Measurements from ENCODE around the gene ADIPOR2.

ADIPOR2 gene

GRCh38 chr12:1800401-1801302 lies 109.8 kb downstream of the ADIPOR2 start:
- no peak for DNase-seq

DNA sequence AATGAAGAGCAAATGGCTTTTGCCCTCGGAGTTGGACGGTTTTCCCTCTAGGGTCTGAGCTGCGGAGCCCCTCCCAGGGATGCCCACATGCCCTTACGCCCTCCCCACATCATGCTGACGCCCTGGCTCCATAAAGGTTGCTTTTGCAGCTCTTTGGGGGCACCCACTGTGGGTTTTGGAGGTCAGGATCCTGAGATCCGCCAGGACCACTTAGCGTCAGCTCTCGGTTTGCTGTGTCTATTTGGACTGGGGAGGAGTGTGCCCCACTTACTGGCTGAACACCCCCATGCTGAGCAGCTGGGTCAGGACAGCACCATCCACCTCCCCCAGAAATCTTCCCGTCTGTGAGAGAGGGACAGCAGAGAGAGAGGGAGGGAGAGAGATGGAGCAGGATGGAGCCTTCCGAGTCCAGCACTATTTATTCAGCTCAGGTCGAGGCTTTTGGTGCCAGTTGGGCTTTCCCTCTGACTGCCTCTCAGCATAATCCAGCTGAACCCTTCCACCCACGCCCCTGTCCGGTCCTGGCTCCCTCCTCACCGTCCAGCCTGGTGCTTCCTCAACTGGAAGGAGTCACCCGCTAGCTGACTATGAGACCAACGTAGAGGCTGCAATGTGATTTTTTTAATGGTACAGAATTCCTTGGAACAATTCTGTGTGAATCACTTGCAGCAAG lies 110.6 kb downstream of the ADIPOR2 start:
- DNase-seq: no peak

DNA sequence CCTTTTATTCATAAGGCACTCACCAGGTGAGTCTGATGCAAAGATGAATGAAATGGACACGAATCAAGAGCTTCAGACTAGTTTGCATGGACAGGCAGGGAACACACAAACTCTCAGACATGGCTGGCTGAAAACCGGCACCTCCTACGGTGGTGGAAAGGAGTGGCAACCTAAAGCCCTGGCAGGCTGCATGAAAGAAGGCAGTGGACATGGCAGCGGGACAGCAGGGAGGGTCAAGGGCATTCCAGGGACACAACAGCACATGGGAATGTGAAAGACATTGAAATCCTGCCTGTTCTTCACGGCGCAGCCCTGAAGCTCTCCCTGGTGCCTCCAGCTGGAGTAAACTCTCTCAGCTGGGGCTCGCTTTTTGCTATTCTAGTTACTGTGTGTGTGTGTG lies 112.9 kb downstream of the ADIPOR2 start:
- no peak for DNase-seq

DNA sequence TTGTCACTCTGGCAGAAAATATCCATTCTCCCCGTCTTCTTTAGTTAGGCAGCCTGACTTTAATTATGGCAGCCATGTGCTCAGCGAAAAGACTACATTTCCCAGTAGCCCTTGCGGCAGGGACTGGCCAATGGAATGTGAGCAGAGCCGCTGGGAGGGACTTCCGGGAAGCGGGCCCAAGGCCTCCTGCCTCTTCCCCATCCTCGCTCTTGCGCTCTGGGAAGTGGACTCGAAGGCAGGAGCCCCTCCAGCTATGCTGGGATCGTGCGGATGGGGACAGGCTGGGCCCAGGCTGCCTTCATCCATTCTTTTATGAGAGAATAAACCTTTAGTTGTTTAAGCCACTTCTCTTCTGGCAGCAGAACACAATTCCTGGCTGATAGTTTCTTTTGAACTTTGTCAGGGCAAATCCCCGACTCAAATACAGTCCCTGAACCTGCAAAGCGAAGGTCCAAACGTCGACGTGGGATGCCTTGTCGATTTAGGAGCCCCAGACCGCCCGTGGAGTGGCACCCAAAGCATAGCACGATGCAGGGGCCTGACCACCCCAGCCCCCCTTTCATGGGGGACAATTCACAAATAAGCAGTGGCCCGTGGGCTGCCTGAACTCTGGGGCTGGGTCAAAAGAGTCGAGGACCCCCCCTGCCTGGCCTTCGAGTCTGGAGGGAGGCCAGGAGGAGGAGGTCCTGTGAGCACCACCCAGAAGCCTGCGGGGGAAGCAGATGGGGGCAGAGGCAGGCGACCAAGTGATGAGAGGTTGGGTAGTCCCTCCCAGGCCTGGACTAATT lies 113.9 kb downstream of the ADIPOR2 start:
- DNase-seq: peak; percentile 81

- DNase-seq: no peak
These were observed 114.7 kb downstream of the ADIPOR2 start for GRCh38 chr12:1805441-1806081.

DNA sequence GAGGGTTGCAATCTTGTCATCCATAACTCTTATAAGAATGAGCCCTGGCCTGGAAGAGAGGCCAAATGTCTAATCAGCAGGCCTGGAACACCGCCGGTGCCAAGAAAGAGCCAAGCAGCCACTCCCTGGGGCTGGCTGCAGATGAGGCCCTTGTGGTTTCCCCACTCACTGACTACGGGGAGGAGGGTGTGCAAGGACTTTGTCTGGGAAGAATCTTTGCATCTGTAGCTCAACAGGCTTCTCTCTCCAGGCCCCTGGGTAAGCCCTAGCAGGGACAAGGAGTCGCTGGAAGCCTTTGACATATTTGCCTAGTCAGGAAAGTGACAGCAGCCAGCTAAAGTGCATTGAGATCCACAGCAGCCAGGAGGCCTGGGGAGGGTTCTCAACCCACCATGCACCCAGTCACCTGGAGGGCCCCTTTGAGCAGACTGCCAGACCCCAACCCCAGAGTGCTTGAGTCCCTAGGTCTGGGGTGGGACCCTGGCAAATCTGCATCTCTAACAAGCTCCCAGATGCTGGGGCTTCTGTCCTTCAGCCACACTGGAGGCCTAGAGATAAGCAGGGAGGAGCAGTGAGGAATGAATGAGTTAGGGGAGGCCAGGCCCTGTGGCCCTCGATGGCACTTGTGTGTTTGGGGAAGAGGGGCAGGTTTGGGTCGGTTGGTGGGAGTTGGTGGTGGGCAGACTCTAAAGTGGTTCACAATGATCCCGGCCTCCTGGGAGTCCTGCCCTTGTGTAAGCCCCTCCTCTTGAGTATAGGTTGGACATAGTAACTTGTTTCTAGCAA lies 115.6 kb downstream of the ADIPOR2 start:
- no peak for DNase-seq

- no peak for DNase-seq
These were observed 116.4 kb downstream of the ADIPOR2 start for GRCh38 chr12:1807087-1807860.

DNA sequence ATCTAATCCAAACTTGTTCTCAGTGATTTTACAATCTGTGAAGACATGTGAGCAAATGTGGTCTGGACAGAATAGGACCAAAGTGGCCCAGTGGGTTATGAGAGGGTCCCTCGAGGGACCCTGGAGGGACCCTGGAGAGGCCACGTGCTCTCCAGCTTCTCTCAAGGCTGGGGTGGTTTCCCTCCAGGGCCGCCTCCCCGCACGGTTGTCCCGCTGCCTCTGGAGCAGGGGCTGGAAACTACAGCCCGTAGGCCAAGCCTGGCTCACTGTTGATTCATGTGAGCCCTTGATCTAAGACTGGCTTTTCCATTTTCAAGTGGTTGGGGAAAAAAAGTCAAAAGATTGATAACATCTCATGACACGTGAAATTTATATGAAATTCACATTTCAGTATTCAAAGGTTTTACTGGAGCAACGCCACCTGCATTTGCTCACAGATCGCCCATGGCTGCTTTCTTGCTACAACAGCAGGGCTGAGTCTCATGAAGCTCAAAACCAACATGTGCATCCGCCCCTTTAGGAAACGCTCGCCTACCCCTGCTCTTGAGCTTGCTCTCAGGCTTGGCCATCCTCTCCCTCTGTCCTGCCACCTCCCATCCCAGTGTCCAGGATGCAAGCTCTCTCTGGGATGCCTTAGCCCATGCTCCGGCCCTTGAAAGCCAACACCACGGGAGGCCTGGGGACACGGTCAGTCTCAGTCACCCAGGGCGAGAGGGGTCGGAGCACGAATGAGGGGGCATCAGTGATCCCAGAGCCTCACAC lies 117.3 kb downstream of the ADIPOR2 start:
- DNase-seq: no peak

DNA sequence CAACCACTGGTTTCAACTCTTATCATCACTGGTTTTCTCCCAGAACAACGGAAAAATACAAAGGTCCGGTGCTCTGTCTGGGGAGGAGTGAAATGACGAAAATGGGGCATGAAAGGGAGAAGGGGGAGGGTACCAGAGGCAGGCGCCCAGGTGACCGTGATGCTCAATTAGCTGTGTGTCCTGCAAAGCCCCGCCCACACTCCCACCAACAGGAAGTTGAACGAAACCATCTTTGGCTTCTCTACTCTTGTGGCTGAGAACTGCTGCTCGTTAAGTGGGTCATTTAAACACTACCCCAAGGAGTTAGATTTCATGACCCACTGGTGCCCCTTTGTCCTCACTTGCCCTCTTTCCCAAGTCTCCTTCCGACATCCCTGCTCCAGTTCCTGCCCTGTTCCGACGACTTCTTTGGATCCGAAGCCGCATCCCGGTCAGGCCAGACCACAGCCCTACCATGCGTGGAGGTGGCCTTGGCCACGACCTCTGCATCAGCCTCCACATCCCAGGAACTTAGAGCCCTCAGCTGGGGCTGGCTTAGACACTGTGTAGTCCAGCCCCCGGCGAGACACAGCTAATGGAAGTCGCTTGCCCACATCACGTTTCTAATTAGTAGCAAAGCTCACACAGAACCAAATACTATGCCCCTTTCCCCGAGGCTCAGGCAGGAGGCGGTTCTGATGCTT lies 118.1 kb downstream of the ADIPOR2 start:
- no peak for DNase-seq

DNA sequence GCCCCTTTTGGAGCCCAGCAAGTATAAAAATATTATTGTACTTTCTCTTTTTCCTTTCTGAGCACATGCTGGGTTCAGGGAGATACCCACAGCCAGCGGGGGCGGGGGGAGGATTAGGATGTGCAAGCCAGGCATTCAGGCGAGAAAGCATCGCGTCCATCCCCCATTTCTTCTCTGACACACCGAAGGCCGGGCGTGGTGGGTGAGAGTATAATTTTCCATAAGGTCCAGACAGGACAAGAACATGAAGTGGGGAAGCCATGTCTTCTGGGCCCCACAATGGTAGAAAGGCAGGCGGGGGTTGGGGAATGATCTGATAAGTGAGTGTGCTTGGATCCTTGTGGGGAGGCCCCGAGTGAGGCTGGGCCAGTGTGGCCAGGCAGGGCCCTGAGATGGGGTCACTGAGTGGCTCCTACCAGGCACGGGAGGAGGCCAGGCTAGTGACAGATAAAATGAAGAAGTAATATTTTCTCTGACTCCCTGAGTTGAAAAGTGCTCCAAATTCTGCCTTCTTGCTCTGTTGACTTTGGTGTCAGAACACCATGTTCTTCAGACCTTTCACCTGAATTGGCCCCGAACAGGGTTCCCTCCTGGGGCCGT lies 118.8 kb downstream of the ADIPOR2 start:
- no peak for DNase-seq

GRCh38 chr12:1810201-1810930 lies 119.5 kb downstream of the ADIPOR2 start:
- DNase-seq: no peak

DNA sequence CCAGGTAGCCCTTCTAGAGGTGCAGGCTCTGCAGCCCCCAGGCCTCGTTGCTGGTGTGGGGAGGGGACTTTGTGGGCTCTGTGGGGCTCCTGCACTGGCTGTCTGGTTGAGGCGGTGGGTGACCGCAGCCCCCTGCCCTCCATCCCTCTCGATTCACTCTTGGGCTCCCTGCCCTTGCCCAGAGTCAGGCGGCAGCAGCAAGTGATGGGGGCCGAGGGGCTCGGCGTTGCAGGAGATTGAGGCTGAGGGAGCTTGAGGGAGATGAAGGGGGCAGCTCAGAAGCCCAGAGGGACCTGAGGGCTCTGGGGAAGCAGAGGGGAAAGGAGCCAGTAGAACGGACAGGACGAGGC lies 120.0 kb downstream of the ADIPOR2 start:
- DNase-seq: no peak

GRCh38 chr12:1811281-1811947 lies 120.5 kb downstream of the ADIPOR2 start:
- DNase-seq: peak; percentile 44

DNA sequence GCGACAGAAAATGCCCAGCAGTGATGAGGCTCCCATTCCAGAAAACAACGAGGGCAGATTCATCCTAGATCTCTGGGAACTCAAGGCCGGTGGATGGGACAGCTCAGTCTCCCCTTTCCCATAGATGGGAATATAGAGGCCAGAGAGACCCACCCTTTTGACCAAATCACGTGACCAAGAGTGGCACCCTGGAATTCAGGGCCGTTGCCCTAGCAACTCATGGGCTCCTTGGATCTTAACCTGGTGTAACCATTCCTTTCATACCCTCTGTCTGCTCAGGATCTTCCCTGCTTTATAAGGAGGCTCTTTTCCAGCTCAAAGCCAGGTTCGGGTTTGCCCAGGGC lies 121.0 kb downstream of the ADIPOR2 start:
- no peak for DNase-seq

DNA sequence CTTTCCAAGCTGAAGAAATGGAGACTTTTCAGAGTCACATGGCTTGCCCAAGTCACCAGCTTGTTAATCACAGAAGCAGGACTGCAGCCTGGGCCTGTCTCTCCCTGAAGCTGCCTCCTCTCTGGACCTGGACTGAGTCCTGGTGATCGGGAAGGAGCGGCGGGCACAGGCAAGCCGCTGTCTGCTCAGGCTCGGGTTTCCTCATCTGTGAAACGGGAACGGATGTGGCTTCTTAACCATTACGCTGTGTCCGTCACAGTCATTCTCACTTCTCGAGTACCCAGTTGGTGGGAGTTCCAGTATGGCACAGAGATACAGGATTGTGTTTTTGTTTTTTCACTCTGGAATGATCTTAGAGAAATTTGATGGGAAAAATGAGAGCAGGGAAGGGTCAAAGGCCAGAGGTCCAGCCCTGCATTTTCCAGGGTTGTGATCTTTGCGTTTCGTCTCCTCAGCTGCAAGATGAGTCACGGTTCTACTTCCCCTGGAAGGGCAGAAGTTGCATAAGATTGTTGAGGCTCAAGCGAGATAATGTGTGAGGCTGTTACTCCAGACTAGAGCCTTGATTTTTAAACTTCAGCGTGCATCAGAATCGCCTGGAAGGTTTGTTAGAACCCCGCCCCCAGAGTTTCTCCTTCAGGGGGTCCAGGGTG lies 121.9 kb downstream of the ADIPOR2 start:
- no peak for DNase-seq

DNA sequence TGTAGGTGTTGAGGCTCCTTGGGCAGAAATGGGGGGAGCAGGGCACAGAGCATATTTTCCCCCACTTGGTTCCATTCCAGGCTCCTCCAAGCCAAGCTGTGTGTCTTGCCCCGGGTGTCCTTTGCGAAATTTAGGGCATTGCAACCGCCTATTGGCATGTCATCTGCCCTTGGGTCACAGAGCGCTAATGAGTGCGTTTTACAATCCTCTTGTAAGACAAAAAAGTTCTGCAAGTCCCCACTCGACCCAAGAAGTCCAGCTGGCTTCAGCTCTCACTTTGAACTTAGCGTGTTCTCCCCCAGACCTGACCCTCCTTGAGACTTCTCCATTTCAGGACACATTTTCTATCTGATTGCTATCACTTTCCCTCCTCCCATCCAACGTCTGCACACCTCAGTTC lies 123.4 kb downstream of the ADIPOR2 start:
- DNase-seq: no peak

GRCh38 chr12:1815108-1815507 lies 124.2 kb downstream of the ADIPOR2 start:
- no peak for DNase-seq
